Upper lobe of left lung (tissue), 6 donors: ENCODE results near the gene RBP3. TPM values are rescaled to one million over a fixed set of nuclear protein-coding genes. Genes with fewer than 3 reads are reported as not detected.

ENCODE experiments used
- ATAC-seq, 2 donors: fragments of 200-7000 bp; cut with Tn5 transposase; one replicate each; pipeline ENCODE4 v1.9.1; 2022; ENCODE audit warnings: mild to moderate bottlenecking in 2 of 2, moderate library complexity in 2 of 2; ENCODE audit not compliant: low FRiP score in 2 of 2
- DNase-seq, 2 donors: peaks; one replicate each; pipeline ENCODE4 v3.0.0-alpha.2; 2019 to 2020
- H3K27ac ChIP-seq, 4 donors: fragments of 200-600 bp; sonication (generic); one replicate each; pipeline ENCODE4 v1.5.1; 2016 to 2019
- H3K27me3 ChIP-seq, 4 donors: fragments of 200-600 bp; sonication (generic); one replicate each; pipeline ENCODE4 v1.5.1; 2017 to 2019
- H3K36me3 ChIP-seq, 4 donors: fragments of 200-600 bp; sonication (generic); one replicate each; pipeline ENCODE4 v1.5.1; 2016 to 2019
- H3K4me1 ChIP-seq, 4 donors: fragments of 200-600 bp; sonication (generic); one replicate each; pipeline ENCODE4 v1.5.1; 2018 to 2019
- H3K4me3 ChIP-seq, 4 donors: fragments of 200-600 bp; sonication (generic); one replicate each; pipeline ENCODE4 v1.5.1; 2017 to 2019; ENCODE audit warnings: mild to moderate bottlenecking in 2 of 4, moderate library complexity in 1 of 4
- H3K9me3 ChIP-seq, 4 donors: fragments of 200-600 bp; sonication (generic); one replicate each; pipeline ENCODE4 v1.5.1; 2018 to 2019
- CTCF ChIP-seq, 6 experiments: fragments of 450-650 bp in 4 of 6; fragments of 200-600 bp in 2 of 6; sonication (generic) in 2 of 6; IDR thresholded peaks; one replicate each; pipeline ENCODE4 v1.5.1; 2016 to 2019; ENCODE audit warnings: antibody characterized with exemption in 6 of 6
- EP300 ChIP-seq, 4 donors: sonication (generic); formaldehyde crosslinking; IDR thresholded peaks; one replicate each; pipeline ENCODE4 v1.5.1; 2017; ENCODE audit warnings: antibody characterized with exemption in 4 of 4, control low read depth in 2 of 4
- POLR2A ChIP-seq, 4 donors: fragments of 450-650 bp; IDR thresholded peaks; one replicate each; pipeline ENCODE4 v1.5.1; 2016 to 2017; ENCODE audit warnings: antibody characterized with exemption in 4 of 4, mild to moderate bottlenecking in 2 of 4
- POLR2AphosphoS5 ChIP-seq, 2 donors: sonication (generic); formaldehyde crosslinking; IDR thresholded peaks; one replicate each; pipeline ENCODE4 v1.5.1; 2017; ENCODE audit warnings: antibody characterized with exemption in 2 of 2
- WGBS, 2 donors: methylation state at CpG; one replicate each; pipeline ENCODE4 v1.1.5; 2017 to 2018; 5-methylcytosine and 5-hydroxymethylcytosine counted together
- total RNA-seq, 6 donors: library from RNA; depleted of rRNA in 4 of 6; stranded (reverse); fragments of >200 nt in 4 of 6; gene quantifications; one replicate each; pipeline versions ENCODE4 v1.1.0 to v1.2.1, GENCODE V29; 2016 to 2021
- donor health status: DM: no; HTN: no; CAD: no; lungs with moderate emphysema.
- donor health status: DM: no; HTN: yes; CAD: no; lungs with severe emphysema.

The RBP3 gene
- total RNA-seq, 6 donors from 2014 or later = not detected

- Histone ChIP-seq H3K4me1 (peaks cover 0 to 5% (median 2%) of the 10 kb centered on the region in 4 donors), H3K27ac (no peak overlapping the region), H3K36me3 (no peaks in the 10 kb centered on the region), H3K27me3 (no peaks in the 10 kb centered on the region), H3K9me3 (no peaks in the 10 kb centered on the region), H3K4me3 (no peak overlapping the region)
- no peak for DNase-seq
- ATAC-seq = no peak
- TF ChIP-seq EP300 (IDR thresholded peaks at IDR 0.05) (no peak), POLR2AphosphoS5 (IDR thresholded peaks at IDR 0.05) (no peak), CTCF (IDR thresholded peaks at IDR 0.05) (no peak), POLR2A (IDR thresholded peaks at IDR 0.05) (no peak)
- 81 to 95% methylated on average over 7 to 21 of the region's 22 CpGs for WGBS, 2 donors
These were observed 1.4 kb downstream of the RBP3 start for GRCh38 chr10:47349516-47349915.

GRCh38 chr10:47349941-47350371 is 1.8 kb downstream of the RBP3 start:
- 95 to 98% methylated on average over 15 to 26 of the region's 31 CpGs for WGBS, 2 donors

GRCh38 chr10:47350671-47351640 is 2.8 kb downstream of the RBP3 start:
- Histone ChIP-seq H3K36me3 (no peaks in the 10 kb centered on the region), H3K4me3 (no peak overlapping the region), H3K4me1 (peaks cover 0 to 5% (median 2%) of the 10 kb centered on the region in 4 donors), H3K27me3 (no peaks in the 10 kb centered on the region), H3K9me3 (no peaks in the 10 kb centered on the region), H3K27ac (no peak overlapping the region)
- DNase-seq = peak in 1 of 2 donors; percentile 77
- ATAC-seq = no peak
- no peak for TF ChIP-seq CTCF (IDR thresholded peaks at IDR 0.05)
- no peak for TF ChIP-seq EP300 (IDR thresholded peaks at IDR 0.05)
- no peak for TF ChIP-seq POLR2AphosphoS5 (IDR thresholded peaks at IDR 0.05)
- TF ChIP-seq POLR2A (IDR thresholded peaks at IDR 0.05) = no peak
- WGBS, 2 donors = 92 to 93% methylated on average over 21 to 32 of the region's 39 CpGs

More at GRCh38 chr10:47349941-47350371, 1.8 kb downstream of the RBP3 start:
- Histone ChIP-seq H3K4me3 (no peak overlapping the region), H3K27ac (no peak overlapping the region), H3K36me3 (no peaks in the 10 kb centered on the region), H3K27me3 (no peaks in the 10 kb centered on the region), H3K4me1 (peaks cover 0 to 5% (median 2%) of the 10 kb centered on the region in 4 donors), H3K9me3 (no peaks in the 10 kb centered on the region)
- TF ChIP-seq CTCF (IDR thresholded peaks at IDR 0.05) = no peak
- TF ChIP-seq POLR2AphosphoS5 (IDR thresholded peaks at IDR 0.05) = no peak
- TF ChIP-seq EP300 (IDR thresholded peaks at IDR 0.05) = no peak
- TF ChIP-seq POLR2A (IDR thresholded peaks at IDR 0.05) = no peak
- ATAC-seq (no peak), DNase-seq (peak in 1 of 2 donors; percentile 81)

GRCh38 chr10:47351899-47352815 is 4.0 kb downstream of the RBP3 start:
- H3K4me3 ChIP-seq = no peak overlapping the region
- ATAC-seq (no peak), DNase-seq (no peak)
- H3K9me3 ChIP-seq = no peaks in the 10 kb centered on the region
- H3K27me3 ChIP-seq = no peaks in the 10 kb centered on the region
- H3K4me1 ChIP-seq = no peaks in the 10 kb centered on the region
- no peaks in the 10 kb centered on the region for H3K36me3 ChIP-seq
- WGBS, 2 donors = 82 to 85% methylated on average over 14 of the region's 14 CpGs
- no peak overlapping the region for H3K27ac ChIP-seq
- no peak for TF ChIP-seq CTCF (IDR thresholded peaks at IDR 0.05)
- no peak for TF ChIP-seq EP300 (IDR thresholded peaks at IDR 0.05)
